ENCODE data around the gene KRT8. TPM values are rescaled to one million over a fixed set of nuclear protein-coding genes. Genes with fewer than 3 reads are reported as not detected.

KRT8 gene
- total RNA-seq, 1 donor from 2014 or later, result 2,570 TPM

GRCh38 chr12:52920937-52921336 is 16.1 kb upstream of the KRT8 start:
- H3K4me1 Mint-ChIP-seq (ENCODE audit: low read depth, unreplicated experiment), result peaks cover 20% of the 10 kb centered on the region
- Histone ChIP-seq H3K36me3 (ENCODE audit: insufficient read depth, low read length) (no peaks in the 10 kb centered on the region), H3K27ac (ENCODE audit: low read depth, low read length) (no peak overlapping the region), H3K4me1 (ENCODE audit: insufficient read depth, low read length) (peaks cover 15% of the 10 kb centered on the region), H3K79me2 (ENCODE audit: insufficient read depth, low read length) (peaks cover 3% of the 10 kb centered on the region), H3K9me3 (ENCODE audit: insufficient read depth, low read depth, low read length) (no peaks in the 10 kb centered on the region), H4K20me1 (ENCODE audit: insufficient read depth, low read length) (no peaks in the 10 kb centered on the region), H3K9ac (ENCODE audit: low read length) (no peak overlapping the region), H3K4me3 (ENCODE audit: insufficient read depth, low read depth, low read length) (no peak overlapping the region), H3K4me2 (ENCODE audit: low read length) (no peak overlapping the region), H2AFZ (ENCODE audit: low read depth, low read length) (no peak overlapping the region), H3K27me3 (ENCODE audit: insufficient read depth, low read length) (no peaks in the 10 kb centered on the region)
- no peak overlapping the region for H3K27ac Mint-ChIP-seq (ENCODE audit: unreplicated experiment)
- DNase-seq (ENCODE audit: low read depth) (no peak), FAIRE-seq (no peak)
- TF ChIP-seq CTCF (IDR thresholded peaks at IDR 0.05; ENCODE audit: insufficient read depth, low read depth, low read length) (no peak), EZH2 (IDR thresholded peaks at IDR 0.05; ENCODE audit: insufficient read depth, low read length) (no peak)
- no peaks in the 10 kb centered on the region for H3K36me3 Mint-ChIP-seq (ENCODE audit: low read depth, unreplicated experiment)
- H3K27me3 Mint-ChIP-seq (ENCODE audit: low read depth, unreplicated experiment), result no peaks in the 10 kb centered on the region
- H3K4me3 Mint-ChIP-seq (ENCODE audit: unreplicated experiment), result no peak overlapping the region
- no peaks in the 10 kb centered on the region for H3K9me3 Mint-ChIP-seq (ENCODE audit: unreplicated experiment)

- H3K9me3 ChIP-seq (ENCODE audit: insufficient read depth, low read depth, low read length), result no peaks in the 10 kb centered on the region
- Mint-ChIP-seq H3K9me3 (ENCODE audit: unreplicated experiment) (no peaks in the 10 kb centered on the region), H3K36me3 (ENCODE audit: low read depth, unreplicated experiment) (no peaks in the 10 kb centered on the region), H3K4me3 (ENCODE audit: unreplicated experiment) (no peak overlapping the region), H3K27me3 (ENCODE audit: low read depth, unreplicated experiment) (no peaks in the 10 kb centered on the region), H3K4me1 (ENCODE audit: low read depth, unreplicated experiment) (peaks cover 4% of the 10 kb centered on the region), H3K27ac (ENCODE audit: unreplicated experiment) (no peak overlapping the region)
- no peak overlapping the region for H3K4me3 ChIP-seq (ENCODE audit: insufficient read depth, low read depth, low read length)
- no peaks in the 10 kb centered on the region for H3K4me1 ChIP-seq (ENCODE audit: insufficient read depth, low read length)
- FAIRE-seq, result no peak
- peaks cover 3% of the 10 kb centered on the region for H3K79me2 ChIP-seq (ENCODE audit: insufficient read depth, low read length)
- H2AFZ ChIP-seq (ENCODE audit: low read depth, low read length), result no peak overlapping the region
- H3K4me2 ChIP-seq (ENCODE audit: low read length), result no peak overlapping the region
- no peak overlapping the region for H3K9ac ChIP-seq (ENCODE audit: low read length)
- no peak overlapping the region for H3K27ac ChIP-seq (ENCODE audit: low read depth, low read length)
- no peaks in the 10 kb centered on the region for H4K20me1 ChIP-seq (ENCODE audit: insufficient read depth, low read length)
- no peaks in the 10 kb centered on the region for H3K36me3 ChIP-seq (ENCODE audit: insufficient read depth, low read length)
- H3K27me3 ChIP-seq (ENCODE audit: insufficient read depth, low read length), result no peaks in the 10 kb centered on the region
- no peak for DNase-seq (ENCODE audit: low read depth)
- TF ChIP-seq EZH2 (IDR thresholded peaks at IDR 0.05; ENCODE audit: insufficient read depth, low read length) (no peak), CTCF (IDR thresholded peaks at IDR 0.05; ENCODE audit: insufficient read depth, low read depth, low read length) (no peak)
These were observed 13.9 kb upstream of the KRT8 start for GRCh38 chr12:52918784-52919183.

- Mint-ChIP-seq H3K4me1 (ENCODE audit: low read depth, unreplicated experiment) (peaks cover 4% of the 10 kb centered on the region), H3K36me3 (ENCODE audit: low read depth, unreplicated experiment) (no peaks in the 10 kb centered on the region), H3K4me3 (ENCODE audit: unreplicated experiment) (no peak overlapping the region), H3K9me3 (ENCODE audit: unreplicated experiment) (no peaks in the 10 kb centered on the region), H3K27ac (ENCODE audit: unreplicated experiment) (no peak overlapping the region), H3K27me3 (ENCODE audit: low read depth, unreplicated experiment) (no peaks in the 10 kb centered on the region)
- H4K20me1 ChIP-seq (ENCODE audit: insufficient read depth, low read length), result no peaks in the 10 kb centered on the region
- no peak overlapping the region for H3K27ac ChIP-seq (ENCODE audit: low read depth, low read length)
- no peaks in the 10 kb centered on the region for H3K9me3 ChIP-seq (ENCODE audit: insufficient read depth, low read depth, low read length)
- H2AFZ ChIP-seq (ENCODE audit: low read depth, low read length), result no peak overlapping the region
- no peak overlapping the region for H3K9ac ChIP-seq (ENCODE audit: low read length)
- H3K4me2 ChIP-seq (ENCODE audit: low read length), result no peak overlapping the region
- H3K4me1 ChIP-seq (ENCODE audit: insufficient read depth, low read length), result no peaks in the 10 kb centered on the region
- peaks cover 3% of the 10 kb centered on the region for H3K79me2 ChIP-seq (ENCODE audit: insufficient read depth, low read length)
- DNase-seq (ENCODE audit: low read depth) (no peak), FAIRE-seq (no peak)
- no peak for TF ChIP-seq CTCF (IDR thresholded peaks at IDR 0.05; ENCODE audit: insufficient read depth, low read depth, low read length)
- no peak for TF ChIP-seq EZH2 (IDR thresholded peaks at IDR 0.05; ENCODE audit: insufficient read depth, low read length)
- H3K4me3 ChIP-seq (ENCODE audit: insufficient read depth, low read depth, low read length), result no peak overlapping the region
- no peaks in the 10 kb centered on the region for H3K36me3 ChIP-seq (ENCODE audit: insufficient read depth, low read length)
- no peaks in the 10 kb centered on the region for H3K27me3 ChIP-seq (ENCODE audit: insufficient read depth, low read length)
These were observed 13.5 kb upstream of the KRT8 start for GRCh38 chr12:52918351-52918750.
